Stimulated activated CD8-positive, alpha-beta memory T cell treated with anti-CD3 and anti-CD28 coated beads, Interleukin-12 subunit alpha, Interleukin-12 subunit beta, amount 100 ng/mL, for 4 hours (primary cell): ENCODE results near the gene KLF13.

Experiments used
- DNase-seq: peaks from one replicate; pipeline ENCODE4 v3.0.0-alpha.2; 2020; ENCODE audit warnings: low read depth

The KLF13 gene

DNA sequence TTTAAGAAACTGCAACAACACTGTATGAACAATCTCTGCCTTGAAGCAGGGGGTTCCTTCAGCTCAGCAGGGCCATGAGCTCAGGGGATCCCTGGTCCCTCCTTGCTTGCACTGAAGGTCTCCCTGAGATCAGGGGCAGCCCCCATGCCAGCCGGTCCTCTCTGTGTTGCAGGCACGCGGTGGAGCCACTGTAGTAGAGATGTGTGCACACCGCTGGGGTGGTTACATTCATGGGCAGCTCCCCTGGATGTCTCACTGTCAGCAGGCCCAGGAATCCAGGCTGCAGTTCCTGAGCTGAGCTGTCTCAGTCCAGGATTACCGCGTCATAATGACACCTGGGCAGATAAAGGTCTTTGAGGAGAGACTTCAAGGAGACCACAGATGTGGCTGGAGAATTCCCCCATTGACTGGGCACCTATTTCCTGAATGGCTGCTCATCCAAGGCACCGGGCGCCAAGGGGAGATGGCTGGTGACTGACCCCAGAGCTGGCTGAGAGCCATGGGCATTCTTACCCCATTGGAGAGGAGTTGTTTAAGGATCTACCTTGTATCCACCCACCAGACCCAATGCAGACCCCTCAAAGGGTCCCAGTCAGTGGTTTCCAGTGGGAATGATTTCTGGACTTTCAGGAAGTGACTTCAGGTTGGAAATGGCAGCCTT, 10.4 kb upstream of the KLF13 start:
- no peak for DNase-seq

DNA sequence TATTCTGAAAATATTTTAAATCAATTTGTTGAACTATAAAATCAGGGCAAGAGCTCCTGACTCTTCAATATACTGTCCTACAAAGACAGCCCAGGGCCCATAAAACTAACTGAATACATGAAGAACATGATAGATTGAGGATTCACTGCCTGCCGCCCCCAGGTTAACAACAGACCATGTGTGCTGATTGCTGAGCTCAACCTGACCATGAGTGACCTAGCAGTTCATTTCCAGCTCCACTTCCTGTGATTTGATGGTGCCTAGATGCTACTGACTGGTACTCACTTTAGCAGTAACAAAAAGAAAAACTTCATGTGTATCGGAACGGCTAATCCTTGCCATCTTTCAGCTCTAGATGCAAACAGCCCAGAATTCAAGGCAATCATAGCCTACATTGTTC, 9.6 kb upstream of the KLF13 start:
- DNase-seq: no peak

DNA sequence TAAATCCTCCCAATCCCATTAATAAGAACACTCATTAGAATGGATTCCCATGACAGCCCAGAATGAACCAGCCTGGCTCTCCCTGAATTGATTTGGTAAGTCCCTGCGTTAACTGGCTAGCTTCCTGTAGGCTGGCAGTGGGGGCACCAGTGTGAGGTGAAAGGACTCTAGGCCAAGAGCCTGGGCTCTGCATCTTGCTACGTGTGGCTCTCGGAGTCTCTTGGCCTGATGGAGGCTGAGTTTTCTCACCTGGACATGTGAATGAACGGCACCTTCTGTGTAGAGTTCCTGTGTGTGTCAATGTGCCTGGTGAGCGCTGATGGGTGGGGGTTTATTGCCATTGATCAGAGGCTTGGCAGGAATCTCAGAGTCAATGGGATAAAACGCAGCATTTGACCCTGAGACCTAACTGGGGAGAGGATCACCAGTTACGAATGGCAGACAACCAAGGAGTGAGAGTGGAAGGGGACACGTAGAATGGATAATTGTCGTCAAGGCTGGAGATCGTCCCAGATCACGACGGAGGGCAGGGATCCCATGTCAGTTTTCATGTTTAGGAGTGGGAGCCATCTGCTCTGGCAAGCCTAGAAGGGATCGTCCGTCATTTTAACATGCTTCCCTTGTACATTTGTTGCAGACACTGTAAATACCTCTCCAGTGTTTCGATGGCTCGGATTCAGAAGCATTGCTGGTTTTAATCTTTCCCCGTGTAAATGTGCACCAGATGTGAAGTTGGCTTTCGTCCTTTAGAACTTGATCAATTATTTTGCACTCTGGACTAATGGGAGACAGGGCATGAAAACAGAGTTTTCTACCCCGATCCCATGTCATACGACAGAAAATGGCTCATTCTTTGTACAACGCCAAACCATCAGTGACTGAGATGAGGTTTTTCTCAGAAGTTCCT, 9.0 kb upstream of the KLF13 start:
- no peak for DNase-seq

GRCh38 chr15:31318429-31318828, 8.2 kb upstream of the KLF13 start:
- DNase-seq: no peak

GRCh38 chr15:31320022-31320421, 6.6 kb upstream of the KLF13 start:
- DNase-seq: no peak

DNA sequence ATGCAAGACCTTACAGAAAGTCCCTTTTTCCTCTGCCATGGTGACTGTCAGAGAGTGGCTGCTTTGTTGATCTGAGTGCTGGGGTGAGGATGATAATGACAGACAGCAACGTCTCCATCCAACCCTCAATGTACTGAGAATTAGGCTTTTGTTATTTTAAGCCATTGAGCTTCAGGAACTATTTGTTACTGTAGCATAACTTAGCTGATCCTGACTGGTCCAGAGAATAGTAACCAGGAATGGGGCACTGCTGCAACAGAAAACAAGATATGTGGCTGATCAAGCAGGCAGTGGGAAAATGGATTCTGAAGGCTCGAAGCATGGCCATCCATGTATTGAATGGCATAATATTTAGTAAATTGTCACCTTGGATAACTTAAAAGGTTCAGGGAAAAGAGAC, 5.2 kb upstream of the KLF13 start:
- DNase-seq: no peak

DNA sequence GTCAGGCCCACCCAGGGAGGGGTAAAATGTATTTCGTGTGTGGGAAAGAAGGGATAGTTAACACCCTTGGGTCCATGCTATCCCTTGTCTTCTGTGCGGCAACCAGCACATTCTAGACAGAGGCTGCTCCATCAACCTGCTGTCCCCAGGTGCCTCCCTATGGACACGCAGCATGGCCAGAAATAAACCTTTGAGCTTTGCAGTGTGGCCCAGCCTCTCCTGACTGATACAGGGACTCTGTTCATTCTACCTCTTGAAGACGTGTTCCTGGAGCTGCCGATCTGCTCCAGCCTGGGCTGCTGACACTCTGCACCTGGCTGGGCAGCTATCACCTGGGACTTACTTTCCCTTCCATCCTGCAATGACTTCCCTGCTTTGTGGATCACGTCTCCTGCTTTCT, 4.1 kb upstream of the KLF13 start:
- DNase-seq: no peak

DNA sequence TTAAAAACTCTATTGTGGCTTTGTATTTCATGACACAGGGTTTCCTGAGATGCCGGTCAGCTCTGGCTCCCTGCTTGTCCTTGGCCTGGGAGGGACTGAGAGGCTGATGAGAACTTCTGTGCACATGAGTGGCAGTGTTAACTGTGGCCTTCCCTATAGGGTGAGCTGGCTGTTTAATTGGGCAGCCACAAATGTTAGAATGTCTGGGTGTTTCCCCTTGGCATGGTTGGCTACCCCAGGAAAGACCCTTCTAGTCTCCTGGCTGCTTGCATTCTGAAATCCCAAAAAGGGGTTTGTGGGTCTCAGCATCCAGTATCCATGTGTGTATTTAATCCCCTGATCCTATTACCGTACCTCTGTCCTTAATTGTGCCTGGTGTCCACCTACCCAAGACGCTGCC, 3.0 kb upstream of the KLF13 start:
- no peak for DNase-seq

GRCh38 chr15:31324186-31324585, 2.4 kb upstream of the KLF13 start:
- DNase-seq: no peak

DNA sequence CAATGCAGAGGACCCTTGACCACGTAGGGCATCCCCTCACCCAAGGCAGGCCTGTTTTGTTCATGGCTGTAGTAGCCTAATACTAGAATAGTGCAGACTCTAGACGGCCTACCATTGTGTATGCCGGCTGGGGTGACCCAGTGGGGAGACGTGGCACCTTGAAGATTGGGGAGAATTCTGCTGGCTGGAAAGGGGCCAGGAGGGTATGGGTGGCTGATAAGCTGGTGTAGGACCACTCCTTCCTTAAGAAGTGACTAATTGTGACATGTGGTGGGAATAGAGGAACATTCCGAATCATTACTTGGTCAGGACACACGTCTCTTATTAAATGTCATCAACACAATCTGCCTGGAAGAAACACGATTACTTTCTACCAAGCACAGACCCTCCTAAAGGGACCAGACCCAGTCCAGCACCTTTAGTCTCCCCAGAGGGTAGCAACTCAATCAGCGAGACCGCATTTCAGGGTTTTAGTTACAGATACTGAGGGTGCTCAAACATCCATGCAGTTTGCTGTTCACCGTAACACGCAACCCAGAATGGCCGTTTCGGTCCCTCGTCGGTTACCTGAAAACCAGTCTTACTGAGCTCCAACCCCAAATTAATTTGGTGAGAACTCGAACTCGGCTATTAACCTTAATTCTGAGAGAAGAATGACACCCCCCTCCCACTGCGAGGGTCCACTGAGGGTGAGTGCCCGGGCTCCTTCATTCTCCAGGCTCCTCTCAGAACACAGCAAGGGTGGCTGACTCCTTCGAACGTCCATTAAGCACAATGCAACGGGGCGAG, 1.6 kb upstream of the KLF13 start:
- no peak for DNase-seq

GRCh38 chr15:31325595-31326155, 960 bp upstream of the KLF13 start:
- DNase-seq: peak; percentile 50

DNA sequence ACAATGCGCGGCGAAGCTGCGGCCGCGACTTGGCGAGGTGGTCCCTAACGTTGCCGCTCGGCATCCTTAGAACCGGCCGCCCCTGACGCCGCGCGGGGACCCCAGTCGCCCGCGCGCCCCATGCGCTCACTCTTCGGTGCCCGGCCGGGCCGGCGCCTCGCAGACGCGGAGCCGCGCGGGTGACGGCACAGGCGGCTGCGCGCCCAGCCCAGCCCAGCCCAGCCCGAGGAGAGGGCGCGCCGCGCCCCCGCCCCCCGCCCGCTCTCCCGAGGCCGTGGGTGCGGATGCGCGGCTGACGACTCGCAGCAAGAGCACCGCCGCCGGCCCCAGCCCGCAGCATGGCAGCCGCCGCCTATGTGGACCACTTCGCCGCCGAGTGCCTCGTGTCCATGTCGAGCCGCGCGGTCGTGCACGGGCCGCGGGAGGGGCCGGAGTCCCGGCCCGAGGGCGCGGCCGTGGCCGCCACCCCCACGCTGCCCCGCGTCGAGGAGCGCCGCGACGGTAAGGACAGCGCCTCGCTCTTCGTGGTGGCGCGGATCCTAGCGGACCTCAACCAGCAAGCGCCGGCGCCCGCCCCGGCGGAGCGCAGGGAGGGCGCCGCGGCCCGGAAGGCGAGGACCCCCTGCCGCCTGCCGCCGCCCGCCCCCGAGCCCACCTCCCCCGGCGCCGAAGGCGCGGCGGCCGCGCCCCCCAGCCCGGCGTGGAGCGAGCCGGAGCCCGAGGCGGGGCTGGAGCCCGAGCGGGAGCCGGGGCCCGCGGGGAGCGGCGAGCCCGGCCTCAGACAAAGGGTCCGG, 437 bp downstream of the KLF13 start:
- peak; percentile 69 for DNase-seq

- peak; percentile 72 for DNase-seq
These were observed 1.2 kb downstream of the KLF13 start for GRCh38 chr15:31327669-31328427.

GRCh38 chr15:31328428-31328968, 1.9 kb downstream of the KLF13 start:
- DNase-seq: peak; percentile 71

DNA sequence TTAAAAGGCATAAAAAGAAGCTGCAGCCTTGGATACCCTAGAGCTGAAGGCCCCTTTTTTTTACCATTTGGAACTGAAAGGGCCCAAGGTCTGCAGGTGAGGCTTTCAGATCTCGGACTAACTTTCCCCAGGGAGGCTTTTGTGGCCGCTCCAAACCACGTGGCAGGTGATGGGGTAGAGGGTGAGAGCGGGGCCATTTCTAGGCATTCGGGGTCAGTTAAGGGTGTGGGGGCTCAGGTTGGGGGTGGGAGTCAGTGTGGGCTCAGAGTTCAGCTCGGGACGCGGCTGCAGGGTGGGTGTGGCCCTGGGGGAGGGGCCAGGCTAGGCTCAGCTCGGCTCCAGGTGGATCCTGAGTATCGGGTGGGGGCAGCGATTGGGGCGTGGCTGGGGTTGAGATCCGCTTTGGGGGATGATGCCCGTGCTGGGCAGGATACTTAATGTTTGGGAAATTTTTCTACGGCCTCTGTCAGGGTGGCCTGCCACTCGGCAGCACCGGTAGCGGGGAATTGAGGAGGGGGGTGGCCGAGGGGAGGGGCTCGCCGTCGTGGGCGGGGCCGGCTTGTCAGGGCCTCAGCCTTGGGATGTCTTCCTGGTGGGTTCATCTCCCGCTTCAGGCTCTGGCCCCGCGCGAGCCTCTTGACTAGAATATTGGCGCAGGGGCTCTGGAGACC, 2.5 kb downstream of the KLF13 start:
- DNase-seq: no peak

DNA sequence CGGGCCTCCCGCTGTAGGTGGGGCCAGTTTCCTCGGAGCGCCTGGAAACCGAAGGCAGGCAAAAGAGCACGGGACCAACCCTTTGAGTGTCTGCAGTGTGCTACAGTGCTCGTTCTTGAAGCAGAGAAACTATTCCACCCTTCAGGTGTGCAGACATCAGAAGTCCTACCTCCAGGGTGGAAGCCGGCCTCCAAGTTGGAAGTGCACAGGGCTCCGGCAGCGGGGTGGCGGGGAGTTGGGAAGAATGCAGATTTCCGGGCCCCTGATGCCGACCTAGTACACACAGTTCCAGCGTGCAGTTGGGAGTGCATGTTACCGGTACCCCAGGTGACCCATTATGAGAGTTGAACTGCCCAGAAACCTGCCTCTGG, 3.0 kb downstream of the KLF13 start:
- no peak for DNase-seq

- DNase-seq: no peak
These were observed 3.6 kb downstream of the KLF13 start for GRCh38 chr15:31330111-31330785.

DNA sequence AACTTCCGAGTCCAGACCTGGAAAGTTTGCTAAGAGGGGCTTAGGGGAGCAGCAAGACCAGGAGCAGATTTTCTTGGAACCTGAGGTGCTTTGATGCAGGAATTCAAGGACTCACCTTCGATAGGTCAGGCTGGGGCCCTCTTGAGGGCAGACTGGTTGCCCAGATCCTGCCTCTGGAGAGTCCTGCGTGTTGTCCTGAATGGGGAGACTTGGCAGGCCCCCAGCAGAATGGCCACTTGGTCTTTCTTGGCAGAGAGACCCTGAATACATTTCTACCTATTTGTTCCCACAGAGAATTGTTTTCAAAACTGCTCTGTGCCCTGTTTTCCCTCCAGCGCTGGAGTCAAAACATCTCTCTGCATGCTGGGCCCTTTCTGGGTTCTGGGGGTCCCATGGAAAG, 4.2 kb downstream of the KLF13 start:
- DNase-seq: no peak

DNA sequence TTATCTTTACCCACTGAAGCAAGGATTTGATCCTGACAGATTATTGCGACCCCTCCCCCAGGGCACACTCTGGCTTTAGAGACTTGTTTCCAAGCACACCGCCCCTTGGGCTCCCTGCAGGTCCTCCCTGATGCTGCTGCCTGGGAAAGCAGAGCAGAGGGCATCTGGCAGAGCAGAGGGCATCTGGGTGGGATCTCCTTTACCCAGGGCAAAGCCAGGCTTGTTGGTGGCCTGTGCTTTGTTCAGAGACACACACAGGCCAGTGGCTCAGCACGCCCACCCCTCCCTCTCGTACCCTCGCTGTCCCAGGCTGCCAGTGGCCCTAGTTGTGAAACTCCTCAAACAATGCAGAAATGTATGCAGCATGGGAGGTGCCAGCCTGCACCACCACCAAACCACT, 4.8 kb downstream of the KLF13 start:
- no peak for DNase-seq
